ENCODE results near the gene PPP1R16B.
A peak's percentile ranks its signal among the peaks of the same experiment; 100 is the strongest.
"Not testable (repeated sequence)": the region's sequence is repeated elsewhere in the genome, so short reads cannot be mapped to it uniquely, and the experiment has no call there.

The PPP1R16B gene

GRCh38 chr20:38957235-38957876, 151.9 kb downstream of the PPP1R16B start:
- no peak for DNase-seq (ENCODE audit: low read depth, low spot score)
- Histone ChIP-seq H3K9me3 (ENCODE audit: low read depth, low read length) (no peaks in the 10 kb centered on the region), H3K4me3 (no peak overlapping the region), H3K9ac (ENCODE audit: insufficient read length) (no peak overlapping the region), H3K36me3 (ENCODE audit: insufficient read depth, low read length) (peaks cover 18% of the 10 kb centered on the region), H3K27ac (0 out of 2 replicates have a peak overlapping the region, but pooled peaks have one; percentile 31)
- no peak for TF ChIP-seq EZH2 (IDR thresholded peaks at IDR 0.05)

GRCh38 chr20:38957915-38958485, 152.5 kb downstream of the PPP1R16B start:
- peaks cover 11% of the 10 kb centered on the region for H3K36me3 ChIP-seq (ENCODE audit: insufficient read depth, low read length)

GRCh38 chr20:38960187-38960687, 154.7 kb downstream of the PPP1R16B start:
- not testable (repeated sequence) for H3K36me3 ChIP-seq (ENCODE audit: insufficient read depth, low read length); H3K9ac ChIP-seq (ENCODE audit: insufficient read length); DNase-seq (ENCODE audit: low read depth, low spot score); H3K4me3 ChIP-seq; H3K27ac ChIP-seq; H3K9me3 ChIP-seq (ENCODE audit: low read depth, low read length)

More at GRCh38 chr20:38957915-38958485, 152.5 kb downstream of the PPP1R16B start:
- no peaks in the 10 kb centered on the region for H3K9me3 ChIP-seq (ENCODE audit: low read depth, low read length)
- H3K27ac ChIP-seq, result no peak overlapping the region
- no peak for TF ChIP-seq EZH2 (IDR thresholded peaks at IDR 0.05)
- TF ChIP-seq FOXP2 (optimal IDR thresholded peaks at IDR 0.05; ENCODE audit: control extremely low read depth, extremely low read length, insufficient read depth), result no peak
- no peak for TF ChIP-seq POLR2AphosphoS5 (IDR thresholded peaks at IDR 0.05; ENCODE audit: borderline replicate concordance, low read depth, low read length)
- no peak overlapping the region for H3K9ac ChIP-seq (ENCODE audit: insufficient read length)
- DNase-seq (ENCODE audit: low read depth, low spot score), result no peak
- no peak overlapping the region for H3K4me3 ChIP-seq

GRCh38 chr20:38961530-38962043, 156.1 kb downstream of the PPP1R16B start:
- Histone ChIP-seq H3K4me3 (peak overlapping the region; percentile 96), H3K9ac (ENCODE audit: insufficient read length) (peak overlapping the region; percentile 86), H3K27ac (peak overlapping the region; percentile 63; the same call in 1 of the 2 replicates), H3K36me3 (ENCODE audit: insufficient read depth, low read length) (0 out of 2 replicates have a peak, but pooled peaks cover 4% of the 10 kb centered on the region), H3K9me3 (ENCODE audit: low read depth, low read length) (no peaks in the 10 kb centered on the region)
- TF ChIP-seq FOXP2 (optimal IDR thresholded peaks at IDR 0.05; ENCODE audit: control extremely low read depth, extremely low read length, insufficient read depth) (no peak), POLR2AphosphoS5 (IDR thresholded peaks at IDR 0.05; ENCODE audit: borderline replicate concordance, low read depth, low read length) (no peak), EZH2 (IDR thresholded peaks at IDR 0.05) (no peak)
- no peak for DNase-seq (ENCODE audit: low read depth, low spot score)

- peak within 1 kb of the TSS; percentile 63; the same call in 1 of the 2 replicates for H3K27ac ChIP-seq
- no peaks in the 10 kb centered on the region for H3K9me3 ChIP-seq (ENCODE audit: low read depth, low read length)
- peak within 1 kb of the TSS; percentile 96 for H3K4me3 ChIP-seq
- 0 out of 2 replicates have a peak, but pooled peaks cover 4% of the 10 kb centered on the region for H3K36me3 ChIP-seq (ENCODE audit: insufficient read depth, low read length)
- peak within 1 kb of the TSS; percentile 86 for H3K9ac ChIP-seq (ENCODE audit: insufficient read length)
- peak; percentile 50 for DNase-seq (ENCODE audit: low read depth, low spot score)
- TF ChIP-seq FOXP2 (optimal IDR thresholded peaks at IDR 0.05; ENCODE audit: control extremely low read depth, extremely low read length, insufficient read depth) (peak; percentile 59), EZH2 (IDR thresholded peaks at IDR 0.05) (no peak), POLR2AphosphoS5 (IDR thresholded peaks at IDR 0.05; ENCODE audit: borderline replicate concordance, low read depth, low read length) (peak; percentile 80; the same call in 1 of the 2 replicates)
These were observed 156.8 kb downstream of the PPP1R16B start, which contains the start of gene DHX35 for GRCh38 chr20:38962044-38962927. TSS of gene DHX35 (plus strand) at chr20:38962344. CDS start at chr20:38962368, 24 bp downstream.

- H3K36me3 ChIP-seq (ENCODE audit: insufficient read depth, low read length), result peaks cover 8% of the 10 kb centered on the region; the same call in 1 of the 2 replicates
- H3K9ac ChIP-seq (ENCODE audit: insufficient read length), result peak overlapping the region; percentile 86
- peak overlapping the region; percentile 96 for H3K4me3 ChIP-seq
- H3K27ac ChIP-seq, result no peak overlapping the region
- H3K9me3 ChIP-seq (ENCODE audit: low read depth, low read length), result no peaks in the 10 kb centered on the region
- TF ChIP-seq EZH2 (IDR thresholded peaks at IDR 0.05) (no peak), POLR2AphosphoS5 (IDR thresholded peaks at IDR 0.05; ENCODE audit: borderline replicate concordance, low read depth, low read length) (no peak), FOXP2 (optimal IDR thresholded peaks at IDR 0.05; ENCODE audit: control extremely low read depth, extremely low read length, insufficient read depth) (no peak)
- DNase-seq (ENCODE audit: low read depth, low spot score), result no peak
These were observed 157.5 kb downstream of the PPP1R16B start for GRCh38 chr20:38962928-38963401.

GRCh38 chr20:38963745-38964144, 158.2 kb downstream of the PPP1R16B start:
- no peak for TF ChIP-seq FOXP2 (optimal IDR thresholded peaks at IDR 0.05; ENCODE audit: control extremely low read depth, extremely low read length, insufficient read depth)
- no peak for TF ChIP-seq EZH2 (IDR thresholded peaks at IDR 0.05)
- TF ChIP-seq POLR2AphosphoS5 (IDR thresholded peaks at IDR 0.05; ENCODE audit: borderline replicate concordance, low read depth, low read length), result no peak
- H3K36me3 ChIP-seq (ENCODE audit: insufficient read depth, low read length), result peaks cover 10% of the 10 kb centered on the region; the same call in 1 of the 2 replicates
- H3K9ac ChIP-seq (ENCODE audit: insufficient read length), result no peak overlapping the region
- no peak for DNase-seq (ENCODE audit: low read depth, low spot score)
- no peak overlapping the region for H3K27ac ChIP-seq
- H3K9me3 ChIP-seq (ENCODE audit: low read depth, low read length), result no peaks in the 10 kb centered on the region
- peak overlapping the region; percentile 96; the same call in 1 of the 2 replicates for H3K4me3 ChIP-seq

GRCh38 chr20:38965264-38965663, 159.8 kb downstream of the PPP1R16B start:
- DNase-seq (ENCODE audit: low read depth, low spot score), result no peak
- TF ChIP-seq FOXP2 (optimal IDR thresholded peaks at IDR 0.05; ENCODE audit: control extremely low read depth, extremely low read length, insufficient read depth) (no peak), POLR2AphosphoS5 (IDR thresholded peaks at IDR 0.05; ENCODE audit: borderline replicate concordance, low read depth, low read length) (no peak), EZH2 (IDR thresholded peaks at IDR 0.05) (no peak)

More at GRCh38 chr20:38965264-38965663, 159.8 kb downstream of the PPP1R16B start:
- peaks cover 23% of the 10 kb centered on the region for H3K36me3 ChIP-seq (ENCODE audit: insufficient read depth, low read length)
- H3K9me3 ChIP-seq (ENCODE audit: low read depth, low read length), result no peaks in the 10 kb centered on the region
- no peak overlapping the region for H3K9ac ChIP-seq (ENCODE audit: insufficient read length)
- no peak overlapping the region for H3K4me3 ChIP-seq
- no peak overlapping the region for H3K27ac ChIP-seq

Data from SK-N-MC (cell line).